HCT116 (cell line): Measurements from ENCODE around the gene ZXDC. TPM values are rescaled to one million over a fixed set of nuclear protein-coding genes. Genes with fewer than 3 reads are reported as not detected.

Experiments
- ATAC-seq: fragments of 200-7000 bp; cut with Tn5 transposase; 2 replicates; pipeline ENCODE4 v1.9.1; 2020; ENCODE audit warnings: mild to moderate bottlenecking, moderate library complexity
- BruUV-seq: library from RNA; stranded (reverse); fragments of 400-500 nt; replicated peaks from 2 replicates; lab custom pipeline; 2021; lab: Mats Ljungman, UMichigan
- CTCF ChIA-PET: fragments of 300-600 bp; sonication (Branson Sonifier 250); formaldehyde crosslinking; loops from one replicate; lab custom pipeline; 2021; ENCODE audit warnings: antibody characterized with exemption; lab: Charles Lee
- POLR2A ChIA-PET: fragments of 300-600, 350-600 bp; sonication (Branson Sonifier 250); formaldehyde crosslinking; loops from one replicate; lab custom pipeline; 2021; ENCODE audit warnings: antibody characterized with exemption; lab: Charles Lee
- RAD21 ChIA-PET, 2 experiments: fragments of 300-600 bp; sonication (Branson Sonifier 250); formaldehyde crosslinking; loops; one replicate each; lab custom pipeline; 2023; ENCODE audit warnings: low total read pairs in 2 of 2; ENCODE audit not compliant: uncharacterized antibody in 2 of 2, unreplicated experiment in 2 of 2, low non-redundant PET in 1 of 2; lab: Charles Lee
- DNase-seq: peaks from one replicate; pipeline ENCODE4 v3.0.0-alpha.2; 2010; ENCODE audit warnings: low read depth, low spot score
- H2AFZ ChIP-seq: fragments of 200-600 bp; shearing (Covaris generic), sonication (generic); 2 replicates; pipeline ENCODE4 v1.6.1; 2017; ENCODE audit warnings: low read depth, mixed run types, mixed read lengths, antibody characterized with exemption, low read length; ENCODE audit not compliant: poor library complexity, severe bottlenecking
- H3K27ac ChIP-seq: 2 replicates; pipeline ENCODE4 v1.5.1; 2012; ENCODE audit warnings: low read depth, low read length
- H3K27me3 ChIP-seq: fragments of 200-600 bp; sonication (generic); 2 replicates; pipeline ENCODE4 v1.6.1; 2016; ENCODE audit warnings: mixed run types, low read length, mixed read lengths; ENCODE audit not compliant: insufficient read depth
- H3K36me3 ChIP-seq, 2 experiments: fragments of 200-500 bp in 1 of 2; fragments of 200-600 bp in 1 of 2; sonication (Bioruptor generic) in 1 of 2; sonication (generic) in 1 of 2; 2 replicates each; pipeline versions ENCODE4 v1.5.1 to v1.6.1; 2014 to 2016; ENCODE audit warnings: low read length in 2 of 2, inconsistent platforms in 1 of 2, mixed read lengths in 1 of 2, mixed run types in 1 of 2; ENCODE audit not compliant: insufficient read depth in 2 of 2, control insufficient read depth in 1 of 2
- H3K4me1 ChIP-seq, 2 experiments: fragments of 200-600 bp in 1 of 2; sonication (generic) in 1 of 2; 2 replicates each; pipeline versions ENCODE4 v1.5.1 to v1.6.1; 2012 to 2017; ENCODE audit warnings: low read length in 2 of 2, inconsistent platforms in 1 of 2, mild to moderate bottlenecking in 1 of 2, mixed read lengths in 1 of 2, mixed run types in 1 of 2, moderate library complexity in 1 of 2; ENCODE audit not compliant: insufficient read depth in 2 of 2, control insufficient read depth in 1 of 2
- H3K4me2 ChIP-seq: fragments of 200-600 bp; sonication (generic); 2 replicates; pipeline ENCODE4 v1.6.1; 2017; ENCODE audit warnings: mixed run types, low read length, mixed read lengths
- H3K4me3 ChIP-seq, 2 experiments: fragments of 200-600 bp in 1 of 2; sonication (generic) in 1 of 2; replicated peaks in 1 of 2; 2 replicates each; pipeline ENCODE4 v1.5.1; 2011 to 2016; ENCODE audit warnings: low read length in 2 of 2, control low read depth in 1 of 2, low read depth in 1 of 2, mild to moderate bottlenecking in 1 of 2, mixed read lengths in 1 of 2, mixed run types in 1 of 2
- H3K79me2 ChIP-seq: fragments of 200-600 bp; sonication (generic); 2 replicates; pipeline ENCODE4 v1.6.1; 2017; ENCODE audit warnings: mild to moderate bottlenecking, mixed run types, low read length, moderate library complexity, mixed read lengths; ENCODE audit not compliant: insufficient read depth
- H3K9ac ChIP-seq: fragments of 200-600 bp; sonication (generic); 2 replicates; pipeline ENCODE4 v1.6.1; 2016; ENCODE audit warnings: low read length, mixed read lengths
- H3K9me2 ChIP-seq: fragments of 200-600 bp; sonication (generic), shearing (Covaris generic); 2 replicates; pipeline ENCODE4 v1.6.1; 2017; ENCODE audit warnings: mixed run types, mild to moderate bottlenecking, moderate library complexity; ENCODE audit not compliant: insufficient read depth
- H3K9me3 ChIP-seq, 2 experiments: fragments of 200-500 bp in 1 of 2; fragments of 200-600 bp in 1 of 2; sonication (Bioruptor generic) in 1 of 2; sonication (generic) in 1 of 2; 2 replicates each; pipeline ENCODE4 v1.6.1; 2014 to 2017; ENCODE audit warnings: low read length in 2 of 2, mixed read lengths in 2 of 2, inconsistent platforms in 1 of 2, low read depth in 1 of 2, mild to moderate bottlenecking in 1 of 2, mixed run types in 1 of 2, moderate library complexity in 1 of 2; ENCODE audit not compliant: control insufficient read depth in 1 of 2, insufficient read depth in 1 of 2
- H4K20me1 ChIP-seq: fragments of 200-600 bp; sonication (generic), shearing (Covaris generic); 2 replicates; pipeline ENCODE4 v1.6.1; 2017; ENCODE audit warnings: mixed run types, mild to moderate bottlenecking, moderate library complexity; ENCODE audit not compliant: insufficient read depth
- CEBPB ChIP-seq: IDR thresholded peaks from 2 replicates; pipeline ENCODE4 v1.6.1; 2012; ENCODE audit warnings: low read depth
- EGR1 ChIP-seq: IDR thresholded peaks from 2 replicates; pipeline ENCODE4 v1.6.1; 2012; ENCODE audit warnings: low read depth
- JUND ChIP-seq: IDR thresholded peaks from 2 replicates; pipeline ENCODE4 v1.6.1; 2012
- POLR2AphosphoS5 ChIP-seq: IDR thresholded peaks from 2 replicates; pipeline ENCODE4 v1.6.1; 2011; ENCODE audit warnings: mild to moderate bottlenecking, low read depth, low read length, moderate library complexity
- RAD21 ChIP-seq: IDR thresholded peaks from 2 replicates; pipeline ENCODE4 v1.6.1; 2012; ENCODE audit warnings: low read depth, mild to moderate bottlenecking
- SIN3A ChIP-seq: IDR thresholded peaks from 2 replicates; pipeline ENCODE4 v1.6.1; 2012; ENCODE audit warnings: low read depth
- SP1 ChIP-seq: IDR thresholded peaks from 2 replicates; pipeline ENCODE4 v1.6.1; 2012; ENCODE audit warnings: low read depth
- SRF ChIP-seq: IDR thresholded peaks from 2 replicates; pipeline ENCODE4 v1.6.1; 2012; ENCODE audit warnings: low read depth
- YY1 ChIP-seq: IDR thresholded peaks from 2 replicates; pipeline ENCODE4 v1.6.1; 2011; ENCODE audit warnings: low read length, low read depth, moderate library complexity, mild to moderate bottlenecking; ENCODE audit not compliant: insufficient replicate concordance; ENCODE audit errors: extremely low read depth
- ZFX ChIP-seq: fragments of 450-650 bp; IDR thresholded peaks from 2 replicates; pipeline ENCODE4 v1.6.1; 2017
- intact Hi-C: fragments of 100-400 bp; cut with micrococcal nuclease; formaldehyde crosslinking; loops from 2 replicates; pipeline ENCODE4 v1.10.0; 2022
- total RNA-seq: library from RNA; stranded (reverse); gene quantifications from one replicate; pipeline ENCODE4 v1.2.1, GENCODE V29; 2021; ENCODE audit not compliant: unreplicated experiment
- TF ChIP-seq, protein P1 (sequence below): IDR thresholded peaks from 2 replicates; pipeline ENCODE4 v1.6.1; 2012
- TF ChIP-seq, protein P2 (sequence below): IDR thresholded peaks from 2 replicates; pipeline ENCODE4 v1.6.1; 2012
- TF ChIP-seq, protein P3 (sequence below): IDR thresholded peaks from 2 replicates; pipeline ENCODE4 v1.6.1; 2012; ENCODE audit warnings: low read depth

ZXDC gene
- total RNA-seq, 1 experiment from 2014 or later = 29.9 TPM

DNA sequence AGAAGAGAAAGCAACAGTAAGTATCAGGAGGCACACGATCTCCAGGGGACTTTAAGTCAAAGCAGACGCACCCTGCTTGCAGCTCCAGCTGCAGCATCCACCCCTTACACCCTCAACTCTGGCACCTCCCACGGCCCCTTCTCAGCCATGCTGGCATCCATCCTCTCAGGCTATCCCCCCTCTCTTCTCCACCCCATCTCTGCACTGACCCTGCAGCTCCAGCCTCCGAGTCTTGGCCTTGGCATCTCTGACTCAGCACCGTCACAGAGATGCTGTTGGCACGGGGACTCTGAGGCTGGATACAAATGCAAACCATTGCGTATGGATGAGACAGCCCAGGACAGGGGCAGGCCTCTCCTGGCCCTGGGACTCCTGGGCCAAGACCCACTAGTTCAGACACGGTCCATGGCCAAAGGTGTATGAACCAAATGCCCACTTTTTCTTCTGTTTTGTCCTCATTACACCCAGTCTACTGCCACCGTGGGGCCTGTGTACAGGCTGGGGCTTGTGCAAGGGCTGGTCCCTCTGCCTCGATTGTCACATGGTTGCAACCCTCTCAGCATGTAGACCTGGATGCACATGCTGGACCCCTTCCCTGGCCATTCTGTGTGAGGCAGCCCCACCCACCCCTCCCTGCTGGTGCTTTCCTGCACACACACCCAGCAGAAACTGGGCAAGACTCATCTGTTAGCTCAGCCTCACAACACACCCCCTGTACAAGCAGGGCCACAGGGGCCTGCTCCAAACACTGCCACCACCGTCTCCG lies 18.7 kb upstream of the ZXDC start:
- H3K79me2 ChIP-seq = no peaks in the 10 kb centered on the region
- intact Hi-C loops = no loop called here
- H4K20me1 ChIP-seq = no peaks in the 10 kb centered on the region
- no peaks in the 10 kb centered on the region for H3K27me3 ChIP-seq
- H3K4me3 ChIP-seq = no peak overlapping the region
- TF ChIP-seq ZFX (no peak), SP1 (no peak), SRF (no peak), JUND (no peak), EGR1 (no peak), YY1 (no peak), POLR2AphosphoS5 (no peak), SIN3A (no peak), CEBPB (no peak), RAD21 (no peak)
- TF ChIP-seq, protein P1, sequence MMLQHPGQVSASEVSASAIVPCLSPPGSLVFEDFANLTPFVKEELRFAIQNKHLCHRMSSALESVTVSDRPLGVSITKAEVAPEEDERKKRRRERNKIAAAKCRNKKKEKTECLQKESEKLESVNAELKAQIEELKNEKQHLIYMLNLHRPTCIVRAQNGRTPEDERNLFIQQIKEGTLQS = no peak
- TF ChIP-seq, protein P2, sequence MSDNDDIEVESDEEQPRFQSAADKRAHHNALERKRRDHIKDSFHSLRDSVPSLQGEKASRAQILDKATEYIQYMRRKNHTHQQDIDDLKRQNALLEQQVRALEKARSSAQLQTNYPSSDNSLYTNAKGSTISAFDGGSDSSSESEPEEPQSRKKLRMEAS = no peak
- TF ChIP-seq, protein P3, sequence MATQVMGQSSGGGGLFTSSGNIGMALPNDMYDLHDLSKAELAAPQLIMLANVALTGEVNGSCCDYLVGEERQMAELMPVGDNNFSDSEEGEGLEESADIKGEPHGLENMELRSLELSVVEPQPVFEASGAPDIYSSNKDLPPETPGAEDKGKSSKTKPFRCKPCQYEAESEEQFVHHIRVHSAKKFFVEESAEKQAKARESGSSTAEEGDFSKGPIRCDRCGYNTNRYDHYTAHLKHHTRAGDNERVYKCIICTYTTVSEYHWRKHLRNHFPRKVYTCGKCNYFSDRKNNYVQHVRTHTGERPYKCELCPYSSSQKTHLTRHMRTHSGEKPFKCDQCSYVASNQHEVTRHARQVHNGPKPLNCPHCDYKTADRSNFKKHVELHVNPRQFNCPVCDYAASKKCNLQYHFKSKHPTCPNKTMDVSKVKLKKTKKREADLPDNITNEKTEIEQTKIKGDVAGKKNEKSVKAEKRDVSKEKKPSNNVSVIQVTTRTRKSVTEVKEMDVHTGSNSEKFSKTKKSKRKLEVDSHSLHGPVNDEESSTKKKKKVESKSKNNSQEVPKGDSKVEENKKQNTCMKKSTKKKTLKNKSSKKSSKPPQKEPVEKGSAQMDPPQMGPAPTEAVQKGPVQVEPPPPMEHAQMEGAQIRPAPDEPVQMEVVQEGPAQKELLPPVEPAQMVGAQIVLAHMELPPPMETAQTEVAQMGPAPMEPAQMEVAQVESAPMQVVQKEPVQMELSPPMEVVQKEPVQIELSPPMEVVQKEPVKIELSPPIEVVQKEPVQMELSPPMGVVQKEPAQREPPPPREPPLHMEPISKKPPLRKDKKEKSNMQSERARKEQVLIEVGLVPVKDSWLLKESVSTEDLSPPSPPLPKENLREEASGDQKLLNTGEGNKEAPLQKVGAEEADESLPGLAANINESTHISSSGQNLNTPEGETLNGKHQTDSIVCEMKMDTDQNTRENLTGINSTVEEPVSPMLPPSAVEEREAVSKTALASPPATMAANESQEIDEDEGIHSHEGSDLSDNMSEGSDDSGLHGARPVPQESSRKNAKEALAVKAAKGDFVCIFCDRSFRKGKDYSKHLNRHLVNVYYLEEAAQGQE = no peak
- no peak for ATAC-seq
- RAD21 ChIA-PET = no interaction called here
- DNase-seq = no peak
- H3K9ac ChIP-seq = no peak overlapping the region
- POLR2A ChIA-PET = no interaction called here
- H3K9me2 ChIP-seq = no peaks in the 10 kb centered on the region
- H3K9me3 ChIP-seq = no peaks in the 10 kb centered on the region
- no peak overlapping the region for H3K4me2 ChIP-seq
- BruUV-seq = no TSS peak
- H3K27ac ChIP-seq = no peak overlapping the region
- no peak overlapping the region for H2AFZ ChIP-seq
- no peaks in the 10 kb centered on the region for H3K36me3 ChIP-seq
- no peaks in the 10 kb centered on the region for H3K4me1 ChIP-seq
- CTCF ChIA-PET = no interaction called here
